ENCODE results near the gene CATSPER3. TPM values are rescaled to one million over a fixed set of nuclear protein-coding genes. Genes with fewer than 3 reads are reported as not detected.

CATSPER3 gene
- total and polyA plus RNA-seq, 4 experiments from 2014 or later: 0.68 to 1.8 (median 0.94) TPM; not detected in 1

GRCh38 chr5:135026645-135027265 is 59.0 kb downstream of the CATSPER3 start:
- Histone ChIP-seq H3K36me3 (ENCODE audit: insufficient read depth, low read length) (no peaks in the 10 kb centered on the region), H3K27ac (ENCODE audit: low read depth, low read length) (no peak overlapping the region), H3K4me3 (ENCODE audit: low read length in 2 of 2) (no peak overlapping the region), H3K27me3 (ENCODE audit: insufficient read depth, low read length) (peaks cover 20% of the 10 kb centered on the region), H3K4me1 (ENCODE audit: insufficient read depth, low read length) (peaks cover 11% of the 10 kb centered on the region), H3K9me3 (ENCODE audit: control insufficient read depth in 1 of 2, low read length in 2 of 2) (no peaks in the 10 kb centered on the region)
- POLR2A ChIA-PET (ENCODE audit: partially characterized antibody): no interaction called here
- Mint-ChIP-seq H3K4me3 (no peak overlapping the region), H3K27ac (no peak overlapping the region), H3K9me3 (peaks cover 0 to 9% (median 2%) of the 10 kb centered on the region in 8 donors), H3K4me1 (peaks cover 12 to 26% (median 19%) of the 10 kb centered on the region in 4 donors), H3K36me3 (peaks cover 0 to 3% of the 10 kb centered on the region in 2 donors), H3K27me3 (peaks cover 35 to 39% of the 10 kb centered on the region in 2 donors)
- no peak for DNase-seq
- intact Hi-C loops (cut with micrococcal nuclease): no loop called here
- CTCF ChIA-PET (ENCODE audit: partially characterized antibody): no interaction called here

- Mint-ChIP-seq H3K9me3 (peaks cover 0 to 9% (median 2%) of the 10 kb centered on the region in 8 donors), H3K27ac (no peak overlapping the region), H3K4me3 (peak overlapping the region in 1 of 8 donors; percentile 31), H3K4me1 (peaks cover 12 to 31% (median 24%) of the 10 kb centered on the region in 4 donors), H3K27me3 (peaks cover 41 to 43% of the 10 kb centered on the region in 2 donors), H3K36me3 (peaks cover 0 to 3% of the 10 kb centered on the region in 2 donors)
- Histone ChIP-seq H3K27me3 (ENCODE audit: insufficient read depth, low read length) (peaks cover 23% of the 10 kb centered on the region), H3K36me3 (ENCODE audit: insufficient read depth, low read length) (no peaks in the 10 kb centered on the region), H3K9me3 (ENCODE audit: control insufficient read depth in 1 of 2, low read length in 2 of 2) (no peaks in the 10 kb centered on the region), H3K27ac (ENCODE audit: low read depth, low read length) (no peak overlapping the region), H3K4me1 (ENCODE audit: insufficient read depth, low read length) (peaks cover 16% of the 10 kb centered on the region), H3K4me3 (ENCODE audit: low read length in 2 of 2) (no peak overlapping the region)
- CTCF ChIA-PET (ENCODE audit: partially characterized antibody): no interaction called here
- no peak for DNase-seq
- POLR2A ChIA-PET (ENCODE audit: partially characterized antibody): no interaction called here
- intact Hi-C loops (cut with micrococcal nuclease): no loop called here
Measured at GRCh38 chr5:135027266-135027696, 59.6 kb downstream of the CATSPER3 start.

- intact Hi-C loops (cut with micrococcal nuclease): no loop called here
- ChIA-PET CTCF (ENCODE audit: partially characterized antibody) (no interaction called here), POLR2A (ENCODE audit: partially characterized antibody) (no interaction called here)
- Mint-ChIP-seq H3K36me3 (peaks cover 0 to 3% of the 10 kb centered on the region in 2 donors), H3K9me3 (peaks cover 0 to 9% (median 2%) of the 10 kb centered on the region in 8 donors), H3K27me3 (peaks cover 44 to 47% of the 10 kb centered on the region in 2 donors), H3K27ac (no peak overlapping the region), H3K4me1 (peaks cover 13 to 36% (median 27%) of the 10 kb centered on the region in 4 donors), H3K4me3 (peak overlapping the region in 1 of 8 donors; percentile 31)
- Histone ChIP-seq H3K36me3 (ENCODE audit: insufficient read depth, low read length) (no peaks in the 10 kb centered on the region), H3K4me1 (ENCODE audit: insufficient read depth, low read length) (peaks cover 21% of the 10 kb centered on the region), H3K27me3 (ENCODE audit: insufficient read depth, low read length) (peaks cover 23% of the 10 kb centered on the region), H3K9me3 (ENCODE audit: control insufficient read depth in 1 of 2, low read length in 2 of 2) (no peaks in the 10 kb centered on the region), H3K4me3 (ENCODE audit: low read length in 2 of 2) (no peak overlapping the region), H3K27ac (ENCODE audit: low read depth, low read length) (no peak overlapping the region)
- DNase-seq: no peak
Measured at GRCh38 chr5:135027697-135028615, 60.2 kb downstream of the CATSPER3 start.

- Mint-ChIP-seq H3K27ac (no peak overlapping the region), H3K36me3 (peaks cover 0 to 3% of the 10 kb centered on the region in 2 donors), H3K27me3 (peaks cover 45 to 48% of the 10 kb centered on the region in 2 donors), H3K9me3 (peaks cover 0 to 9% (median 2%) of the 10 kb centered on the region in 8 donors), H3K4me1 (peaks cover 17 to 41% (median 31%) of the 10 kb centered on the region in 4 donors), H3K4me3 (peak overlapping the region in 5 of 8 donors; percentile 10 to 59 (median 52))
- ChIA-PET CTCF (ENCODE audit: partially characterized antibody) (no interaction called here), POLR2A (ENCODE audit: partially characterized antibody) (no interaction called here)
- peaks cover 23% of the 10 kb centered on the region for H3K27me3 ChIP-seq (ENCODE audit: insufficient read depth, low read length)
- H3K4me1 ChIP-seq (ENCODE audit: insufficient read depth, low read length): peaks cover 24% of the 10 kb centered on the region
- no peak overlapping the region for H3K27ac ChIP-seq (ENCODE audit: low read depth, low read length)
- no peak overlapping the region for H3K4me3 ChIP-seq (ENCODE audit: low read length in 2 of 2)
- no peaks in the 10 kb centered on the region for H3K36me3 ChIP-seq (ENCODE audit: insufficient read depth, low read length)
- intact Hi-C loops (cut with micrococcal nuclease): no loop called here
- no peak for DNase-seq
- no peaks in the 10 kb centered on the region for H3K9me3 ChIP-seq (ENCODE audit: control insufficient read depth in 1 of 2, low read length in 2 of 2)
Measured at GRCh38 chr5:135028791-135029476, 61.2 kb downstream of the CATSPER3 start.

- ChIA-PET CTCF (ENCODE audit: partially characterized antibody) (no interaction called here), POLR2A (ENCODE audit: partially characterized antibody) (no interaction called here)
- Histone ChIP-seq H3K4me1 (ENCODE audit: insufficient read depth, low read length) (peaks cover 24% of the 10 kb centered on the region), H3K9me3 (ENCODE audit: control insufficient read depth in 1 of 2, low read length in 2 of 2) (no peaks in the 10 kb centered on the region), H3K27ac (ENCODE audit: low read depth, low read length) (no peak overlapping the region), H3K36me3 (ENCODE audit: insufficient read depth, low read length) (no peaks in the 10 kb centered on the region), H3K27me3 (ENCODE audit: insufficient read depth, low read length) (peaks cover 23% of the 10 kb centered on the region), H3K4me3 (ENCODE audit: low read length in 2 of 2) (no peak overlapping the region)
- Mint-ChIP-seq H3K9me3 (peaks cover 0 to 9% (median 2%) of the 10 kb centered on the region in 8 donors), H3K27me3 (peaks cover 46 to 50% of the 10 kb centered on the region in 2 donors), H3K4me1 (peaks cover 17 to 44% (median 32%) of the 10 kb centered on the region in 4 donors), H3K4me3 (peak overlapping the region in 7 of 8 donors; percentile 0 to 59 (median 42)), H3K36me3 (peaks cover 0 to 3% of the 10 kb centered on the region in 2 donors), H3K27ac (no peak overlapping the region)
- intact Hi-C loops (cut with micrococcal nuclease): no loop called here
- no peak for DNase-seq
Measured at GRCh38 chr5:135029477-135030122, 61.9 kb downstream of the CATSPER3 start.

- Histone ChIP-seq H3K36me3 (ENCODE audit: insufficient read depth, low read length) (no peaks in the 10 kb centered on the region), H3K4me3 (ENCODE audit: low read length in 2 of 2) (no peak overlapping the region), H3K4me1 (ENCODE audit: insufficient read depth, low read length) (peaks cover 24% of the 10 kb centered on the region), H3K27ac (ENCODE audit: low read depth, low read length) (no peak overlapping the region), H3K9me3 (ENCODE audit: control insufficient read depth in 1 of 2, low read length in 2 of 2) (no peaks in the 10 kb centered on the region), H3K27me3 (ENCODE audit: insufficient read depth, low read length) (peaks cover 29% of the 10 kb centered on the region)
- Mint-ChIP-seq H3K27ac (no peak overlapping the region), H3K4me3 (peak overlapping the region in 7 of 8 donors; percentile 40 to 71 (median 52)), H3K36me3 (peaks cover 0 to 3% of the 10 kb centered on the region in 2 donors), H3K4me1 (peaks cover 20 to 51% (median 36%) of the 10 kb centered on the region in 4 donors), H3K27me3 (peaks cover 51 to 53% of the 10 kb centered on the region in 2 donors), H3K9me3 (peaks cover 0 to 9% (median 2%) of the 10 kb centered on the region in 8 donors)
- POLR2A ChIA-PET (ENCODE audit: partially characterized antibody): no interaction called here
- intact Hi-C loops (cut with micrococcal nuclease): no loop called here
- DNase-seq: no peak
- CTCF ChIA-PET (ENCODE audit: partially characterized antibody): no interaction called here
Measured at GRCh38 chr5:135030123-135030955, 62.6 kb downstream of the CATSPER3 start.

All from CD4-positive, alpha-beta memory T cell (primary cell).